ENCODE measurements around the gene NPTXR. TPM values are rescaled to one million over a fixed set of nuclear protein-coding genes. Genes with fewer than 3 reads are reported as not detected.

NPTXR gene
- total and polyA plus RNA-seq, 4 donors: 0.05 to 0.45 (median 0.16) TPM

GRCh38 chr22:38798496-38798895 is 45.3 kb downstream of the NPTXR start:
- Histone ChIP-seq H3K27ac (ENCODE audit: low read depth in 1 of 2, low read length in 2 of 2) (no peak overlapping the region), H3K9ac (ENCODE audit: low read depth in 1 of 2, low read length in 2 of 2) (no peak overlapping the region), H3K9me3 (ENCODE audit: control insufficient read depth in 4 of 4, low read length in 3 of 4) (peaks cover 0 to 3% (median 1%) of the 10 kb centered on the region in 4 donors), H3K36me3 (ENCODE audit: control insufficient read depth in 4 of 4, insufficient read depth in 3 of 4, low read depth in 1 of 4, low read length in 3 of 4) (no peaks in the 10 kb centered on the region), H3K27me3 (ENCODE audit: control insufficient read depth in 4 of 4, insufficient read depth in 4 of 4, low read length in 3 of 4) (peaks cover 0 to 6% (median 0%) of the 10 kb centered on the region in 4 donors), H3K4me1 (ENCODE audit: control insufficient read depth in 4 of 4, insufficient read depth in 4 of 4, low read length in 3 of 4) (peaks cover under 1 to 5% (median 3%) of the 10 kb centered on the region in 4 donors), H3K4me3 (ENCODE audit: low read depth in 1 of 3, low read length in 3 of 3) (no peak overlapping the region)
- 62% methylated on average over 5 of the region's 5 CpGs for WGBS
- TF ChIP-seq SP1 (IDR thresholded peaks at IDR 0.05): no peak
- no peak for TF ChIP-seq EGR1 (IDR thresholded peaks at IDR 0.05; ENCODE audit: low read depth in 2 of 2)
- TF ChIP-seq, protein P1, sequence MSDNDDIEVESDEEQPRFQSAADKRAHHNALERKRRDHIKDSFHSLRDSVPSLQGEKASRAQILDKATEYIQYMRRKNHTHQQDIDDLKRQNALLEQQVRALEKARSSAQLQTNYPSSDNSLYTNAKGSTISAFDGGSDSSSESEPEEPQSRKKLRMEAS (IDR thresholded peaks at IDR 0.05): no peak
- DNase-seq (ENCODE audit: low spot score): no peak

DNA sequence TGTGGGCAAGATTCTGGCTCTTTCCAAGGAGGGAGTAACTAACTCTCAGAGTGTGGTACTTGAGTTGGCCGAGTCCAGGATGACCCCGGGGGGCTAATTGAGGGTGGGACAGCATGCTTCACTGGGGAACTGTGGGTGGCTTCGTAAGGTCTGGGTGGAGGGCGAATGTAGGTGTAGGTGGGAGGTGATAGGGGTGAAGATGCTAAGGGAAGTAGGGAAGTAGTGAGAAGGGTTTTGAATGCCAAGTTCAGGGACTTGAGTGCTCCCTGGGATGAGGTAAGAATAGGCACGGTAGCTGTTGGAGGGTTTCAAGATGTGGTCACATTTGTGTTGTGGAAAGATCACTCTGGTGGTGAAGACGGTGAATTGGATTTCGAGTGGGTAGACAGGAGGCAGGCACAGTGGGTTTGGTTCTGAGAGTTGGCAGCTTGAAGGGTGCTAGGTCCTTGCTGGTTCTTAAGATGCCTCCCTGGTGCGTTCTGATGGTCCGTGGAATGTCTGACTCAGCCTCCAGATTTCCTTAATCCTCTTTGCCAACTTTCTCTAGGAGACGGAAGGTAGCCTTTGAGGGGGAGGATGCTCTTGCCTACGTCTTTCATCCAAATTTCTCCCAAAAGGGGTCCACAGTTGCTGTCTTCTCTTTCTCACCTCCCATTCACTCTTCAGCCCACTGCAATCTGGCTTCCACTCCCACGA is 47.4 kb downstream of the NPTXR start:
- Histone ChIP-seq H3K27ac (ENCODE audit: low read depth in 1 of 2, low read length in 2 of 2) (no peak overlapping the region), H3K36me3 (ENCODE audit: control insufficient read depth in 4 of 4, insufficient read depth in 3 of 4, low read depth in 1 of 4, low read length in 3 of 4) (no peaks in the 10 kb centered on the region), H3K4me1 (ENCODE audit: control insufficient read depth in 4 of 4, insufficient read depth in 4 of 4, low read length in 3 of 4) (peaks cover 2 to 11% (median 7%) of the 10 kb centered on the region in 4 donors), H3K27me3 (ENCODE audit: control insufficient read depth in 4 of 4, insufficient read depth in 4 of 4, low read length in 3 of 4) (no peaks in the 10 kb centered on the region), H3K9me3 (ENCODE audit: control insufficient read depth in 4 of 4, low read length in 3 of 4) (peaks cover 0 to 3% (median 1%) of the 10 kb centered on the region in 4 donors), H3K4me3 (ENCODE audit: low read depth in 1 of 3, low read length in 3 of 3) (no peak overlapping the region), H3K9ac (ENCODE audit: low read depth in 1 of 2, low read length in 2 of 2) (no peak overlapping the region)
- no peak for TF ChIP-seq FOXA2 (IDR thresholded peaks at IDR 0.05)
- TF ChIP-seq ZBTB33 (IDR thresholded peaks at IDR 0.05): no peak
- no peak for TF ChIP-seq SP1 (IDR thresholded peaks at IDR 0.05)
- TF ChIP-seq TAF1 (conservative IDR thresholded peaks at IDR 0.05): no peak
- DNase-seq (ENCODE audit: low spot score): no peak
- 77% methylated on average over 12 of the region's 12 CpGs for WGBS

DNA sequence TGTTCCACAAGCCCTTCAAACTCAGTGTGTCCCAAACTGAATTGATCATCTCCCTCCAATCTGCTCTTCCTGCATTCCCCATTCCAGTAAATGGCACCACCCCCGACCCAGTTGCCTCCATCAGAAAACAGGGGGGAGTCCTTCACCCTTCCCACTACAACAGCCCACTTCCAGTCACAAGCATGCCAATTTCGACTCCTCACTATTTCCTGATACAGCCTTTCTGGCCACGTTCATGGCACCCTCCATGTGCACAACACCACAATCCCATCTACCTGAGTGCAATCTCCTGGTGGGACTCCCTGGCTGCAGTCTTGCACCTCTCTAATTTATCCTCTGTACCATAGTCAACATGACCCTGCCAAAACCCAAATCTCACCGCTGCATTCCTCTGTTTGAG is 48.3 kb downstream of the NPTXR start:
- Histone ChIP-seq H3K27ac (ENCODE audit: low read depth in 1 of 2, low read length in 2 of 2) (no peak overlapping the region), H3K9ac (ENCODE audit: low read depth in 1 of 2, low read length in 2 of 2) (no peak overlapping the region), H3K27me3 (ENCODE audit: control insufficient read depth in 4 of 4, insufficient read depth in 4 of 4, low read length in 3 of 4) (no peaks in the 10 kb centered on the region), H3K4me3 (ENCODE audit: low read depth in 1 of 3, low read length in 3 of 3) (no peak overlapping the region), H3K9me3 (ENCODE audit: control insufficient read depth in 4 of 4, low read length in 3 of 4) (peaks cover 0 to 3% (median 1%) of the 10 kb centered on the region in 4 donors), H3K4me1 (ENCODE audit: control insufficient read depth in 4 of 4, insufficient read depth in 4 of 4, low read length in 3 of 4) (peaks cover 2 to 11% (median 7%) of the 10 kb centered on the region in 4 donors), H3K36me3 (ENCODE audit: control insufficient read depth in 4 of 4, insufficient read depth in 3 of 4, low read depth in 1 of 4, low read length in 3 of 4) (peaks cover 0 to under 1% (median under 1%) of the 10 kb centered on the region in 4 donors)
- no peak for DNase-seq (ENCODE audit: low spot score)
- TF ChIP-seq ZBTB33 (IDR thresholded peaks at IDR 0.05): no peak
- no peak for TF ChIP-seq TAF1 (conservative IDR thresholded peaks at IDR 0.05)
- TF ChIP-seq JUND (IDR thresholded peaks at IDR 0.05): no peak
- TF ChIP-seq, protein P2, sequence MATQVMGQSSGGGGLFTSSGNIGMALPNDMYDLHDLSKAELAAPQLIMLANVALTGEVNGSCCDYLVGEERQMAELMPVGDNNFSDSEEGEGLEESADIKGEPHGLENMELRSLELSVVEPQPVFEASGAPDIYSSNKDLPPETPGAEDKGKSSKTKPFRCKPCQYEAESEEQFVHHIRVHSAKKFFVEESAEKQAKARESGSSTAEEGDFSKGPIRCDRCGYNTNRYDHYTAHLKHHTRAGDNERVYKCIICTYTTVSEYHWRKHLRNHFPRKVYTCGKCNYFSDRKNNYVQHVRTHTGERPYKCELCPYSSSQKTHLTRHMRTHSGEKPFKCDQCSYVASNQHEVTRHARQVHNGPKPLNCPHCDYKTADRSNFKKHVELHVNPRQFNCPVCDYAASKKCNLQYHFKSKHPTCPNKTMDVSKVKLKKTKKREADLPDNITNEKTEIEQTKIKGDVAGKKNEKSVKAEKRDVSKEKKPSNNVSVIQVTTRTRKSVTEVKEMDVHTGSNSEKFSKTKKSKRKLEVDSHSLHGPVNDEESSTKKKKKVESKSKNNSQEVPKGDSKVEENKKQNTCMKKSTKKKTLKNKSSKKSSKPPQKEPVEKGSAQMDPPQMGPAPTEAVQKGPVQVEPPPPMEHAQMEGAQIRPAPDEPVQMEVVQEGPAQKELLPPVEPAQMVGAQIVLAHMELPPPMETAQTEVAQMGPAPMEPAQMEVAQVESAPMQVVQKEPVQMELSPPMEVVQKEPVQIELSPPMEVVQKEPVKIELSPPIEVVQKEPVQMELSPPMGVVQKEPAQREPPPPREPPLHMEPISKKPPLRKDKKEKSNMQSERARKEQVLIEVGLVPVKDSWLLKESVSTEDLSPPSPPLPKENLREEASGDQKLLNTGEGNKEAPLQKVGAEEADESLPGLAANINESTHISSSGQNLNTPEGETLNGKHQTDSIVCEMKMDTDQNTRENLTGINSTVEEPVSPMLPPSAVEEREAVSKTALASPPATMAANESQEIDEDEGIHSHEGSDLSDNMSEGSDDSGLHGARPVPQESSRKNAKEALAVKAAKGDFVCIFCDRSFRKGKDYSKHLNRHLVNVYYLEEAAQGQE (IDR thresholded peaks at IDR 0.05): no peak
- no peak for TF ChIP-seq FOXA1 (IDR thresholded peaks at IDR 0.05)
- TF ChIP-seq HNF4A (conservative IDR thresholded peaks at IDR 0.05): no peak
- no peak for TF ChIP-seq GABPA (IDR thresholded peaks at IDR 0.05 in 1 of 2, conservative IDR thresholded peaks at IDR 0.05 in 1 of 2)
- 59% methylated on average over 4 of the region's 4 CpGs for WGBS

Data from liver (tissue), 9 donors.